GM21786 (cell line): ENCODE results near the gene KCNAB1.

ENCODE experiments used
- ATAC-seq: cut with Tn5 transposase; IDR thresholded peaks from one replicate; pipeline ENCODE4 v1.9.1; 2021; ENCODE audit not compliant: unreplicated experiment

Gene KCNAB1

DNA sequence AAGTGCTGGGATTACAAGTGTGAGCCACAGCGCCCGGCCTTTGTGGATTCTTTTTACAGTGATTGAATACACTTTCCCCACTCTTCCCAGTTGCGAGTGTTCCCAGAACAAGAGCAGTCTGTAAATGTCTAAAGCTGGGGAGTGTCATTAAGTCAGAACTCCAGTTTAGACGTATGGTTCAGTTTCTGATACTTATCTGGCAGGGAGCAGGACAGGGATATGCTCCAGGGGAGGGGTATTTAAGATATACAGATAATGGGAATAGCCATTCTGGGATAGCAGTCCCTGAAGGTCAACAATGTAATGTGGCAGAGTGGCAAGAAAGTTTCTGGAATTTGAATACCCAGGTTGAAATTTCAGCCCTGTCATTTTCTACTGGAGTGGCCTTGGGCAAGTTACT is 270.5 kb downstream of the KCNAB1 start:
- no peak for ATAC-seq

DNA sequence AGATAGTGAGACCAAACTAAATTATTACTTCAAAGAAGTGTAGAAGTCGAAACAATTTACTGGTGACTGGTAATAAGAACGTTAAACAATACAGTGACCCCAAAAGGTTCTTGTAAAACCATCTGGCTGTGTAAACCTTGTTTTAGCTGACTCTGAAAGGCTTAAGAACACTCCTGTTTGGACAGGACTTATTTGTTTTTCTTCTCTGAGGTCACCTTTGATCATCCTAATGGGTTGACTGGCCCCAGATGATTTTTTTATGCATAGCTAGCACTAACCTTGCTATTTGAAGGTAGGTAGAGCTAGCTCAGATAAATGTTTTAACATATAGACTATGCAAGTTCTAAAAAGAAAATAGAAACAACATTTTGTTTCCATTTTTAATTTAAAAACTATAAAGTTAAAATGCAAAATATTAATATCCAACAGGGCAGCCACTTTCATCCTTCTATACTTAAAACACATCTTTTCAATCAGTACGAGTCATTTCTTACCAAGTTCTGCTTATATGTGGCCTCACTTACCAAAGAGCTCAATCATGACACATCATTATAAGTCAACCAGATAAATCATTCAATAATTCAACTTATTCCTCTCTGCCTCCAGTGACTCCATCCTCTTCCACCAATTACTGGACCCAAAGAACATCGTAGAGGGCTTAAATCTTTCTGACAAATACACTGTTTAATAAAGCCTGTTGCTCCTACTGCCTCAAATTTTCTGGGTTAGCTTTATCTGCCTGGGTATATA is 275.8 kb downstream of the KCNAB1 start:
- no peak for ATAC-seq

DNA sequence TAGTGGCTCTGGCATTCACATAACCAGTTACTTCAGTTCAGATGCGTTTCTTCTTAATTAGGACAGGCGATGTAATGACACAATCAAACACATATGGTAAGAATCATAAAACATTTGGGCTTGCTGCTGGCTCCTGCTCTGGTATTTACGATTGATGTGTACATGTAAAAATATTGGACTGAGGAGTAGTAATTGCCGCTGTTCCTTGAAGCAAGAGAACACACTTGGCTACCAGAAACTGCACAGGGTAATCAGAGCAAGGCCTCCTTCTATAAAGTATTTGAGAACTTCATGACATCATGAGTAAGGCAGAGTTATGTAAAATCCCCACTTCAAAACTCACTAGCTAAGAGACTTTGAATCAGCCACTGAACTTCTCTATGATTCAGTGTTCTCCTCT is 276.5 kb downstream of the KCNAB1 start:
- ATAC-seq, result no peak

DNA sequence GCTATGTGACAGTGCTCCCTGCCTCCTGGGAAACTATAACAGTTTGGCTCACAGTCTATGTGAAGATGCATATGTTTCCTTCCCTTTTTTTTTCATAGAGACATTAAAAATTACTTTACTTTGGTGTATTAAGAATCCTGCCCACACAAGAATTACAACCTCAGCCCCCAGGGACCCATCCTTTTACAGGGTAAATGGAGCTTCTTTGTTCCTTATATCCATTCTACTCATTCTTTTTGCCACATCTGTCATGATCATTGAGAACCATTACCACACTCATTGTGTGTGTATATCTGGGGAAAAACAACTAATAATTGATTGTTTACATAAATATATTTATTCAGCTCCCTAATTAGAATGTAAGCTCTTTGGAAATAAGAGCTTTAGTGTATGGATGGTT is 277.2 kb downstream of the KCNAB1 start:
- no peak for ATAC-seq

DNA sequence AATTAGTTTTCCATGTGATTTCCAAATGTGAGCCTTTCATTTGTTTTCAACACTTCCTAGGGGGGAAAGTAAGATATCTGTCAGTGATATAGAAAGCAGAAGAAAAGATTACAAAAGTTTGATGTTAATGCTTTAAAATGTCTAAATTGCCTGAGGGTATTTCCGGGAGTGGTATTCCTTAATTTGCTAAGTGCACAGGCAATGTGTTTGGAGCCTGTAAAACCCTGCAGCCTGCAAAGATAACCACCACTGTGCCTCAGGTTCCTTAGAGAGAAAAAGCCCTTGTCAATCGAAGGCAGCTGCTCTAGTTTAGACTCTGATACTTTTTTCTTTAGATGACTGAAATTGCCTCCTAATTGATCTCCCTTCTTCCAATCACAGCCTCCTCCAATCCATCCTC is 279.7 kb downstream of the KCNAB1 start:
- ATAC-seq, result no peak

DNA sequence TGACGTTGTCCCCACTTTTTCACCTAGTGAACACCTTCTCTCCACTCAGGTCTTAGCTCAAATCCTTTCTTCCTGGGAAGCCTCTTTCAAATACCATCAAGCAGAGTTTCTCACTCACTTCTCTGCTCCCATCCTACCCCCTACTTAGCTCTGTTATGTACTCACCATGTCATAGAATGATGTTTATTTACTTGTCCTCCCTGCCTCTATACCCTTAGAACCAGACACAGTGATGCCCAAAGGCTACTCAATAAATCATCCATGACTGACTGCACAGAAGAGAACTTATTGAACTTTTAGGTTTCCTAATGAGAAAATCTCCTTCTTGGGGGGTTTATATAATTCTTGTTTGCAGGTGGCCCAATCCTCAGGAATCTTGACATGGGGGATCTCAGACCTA is 280.4 kb downstream of the KCNAB1 start:
- no peak for ATAC-seq

DNA sequence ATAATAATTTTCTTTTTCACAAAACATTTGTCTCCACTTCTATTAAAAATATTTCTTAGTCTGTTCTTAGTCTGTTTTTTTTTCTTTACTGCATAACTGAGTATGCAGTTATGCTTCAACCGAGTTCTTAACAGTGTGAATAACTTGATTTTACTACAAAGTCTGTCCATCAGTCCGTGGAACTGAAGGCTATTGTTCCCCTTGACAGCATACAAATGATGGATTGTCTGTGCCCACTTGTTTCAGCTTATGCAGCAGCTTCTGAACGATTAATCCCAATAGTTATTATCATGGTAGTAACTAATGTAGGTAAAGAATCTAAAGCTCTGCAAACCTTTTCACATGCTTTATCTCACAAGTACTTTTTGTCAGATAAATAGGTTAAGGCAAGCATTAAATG is 283.8 kb downstream of the KCNAB1 start:
- ATAC-seq, result no peak

DNA sequence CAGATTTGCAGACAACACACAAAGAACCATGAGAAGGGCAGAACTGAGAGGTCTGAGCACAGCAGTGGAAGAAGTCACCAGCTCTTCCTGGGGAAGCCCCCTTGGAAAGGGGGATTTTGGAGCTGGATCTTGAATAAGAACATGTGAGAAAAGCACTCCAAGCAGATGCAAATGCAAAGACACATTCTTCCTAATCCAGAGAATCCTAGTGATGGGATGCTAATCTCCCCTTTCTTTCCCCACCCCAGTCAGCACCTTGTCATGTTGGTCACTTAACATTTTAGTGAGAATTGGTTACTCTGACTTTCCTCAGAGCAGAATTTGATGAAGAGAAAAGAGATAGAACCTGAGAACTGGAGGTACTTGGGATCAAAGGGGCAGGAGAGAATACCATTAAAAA is 286.0 kb downstream of the KCNAB1 start:
- ATAC-seq, result no peak

DNA sequence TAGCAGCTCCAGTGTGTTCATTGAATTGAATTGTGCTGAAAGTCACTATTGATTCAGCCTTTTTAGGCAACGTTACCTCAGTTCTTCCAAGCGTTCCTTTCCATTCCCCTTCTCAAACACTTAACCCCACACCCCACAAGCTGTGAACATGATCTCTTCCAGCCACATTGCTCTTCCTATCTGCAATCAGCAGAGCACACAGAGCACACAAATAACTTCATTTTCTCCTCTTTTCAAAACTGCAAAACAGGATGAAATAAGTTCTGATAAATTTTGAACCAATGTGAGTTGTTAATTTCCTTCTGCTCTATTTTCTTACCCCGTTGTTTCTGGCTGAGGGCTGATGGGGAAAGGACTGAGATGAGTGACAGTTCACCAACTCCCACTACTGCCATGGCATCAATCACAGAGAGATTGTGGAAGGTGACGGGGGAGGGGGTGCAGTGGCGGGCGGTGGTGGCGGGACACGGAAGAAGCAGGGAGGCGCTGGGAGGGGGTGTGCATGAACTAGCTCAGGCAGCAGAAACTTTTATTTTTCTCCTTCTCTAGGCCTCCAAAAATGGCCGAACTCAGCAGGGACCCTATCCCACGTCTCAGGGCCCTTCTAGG is 287.3 kb downstream of the KCNAB1 start:
- no peak for ATAC-seq

DNA sequence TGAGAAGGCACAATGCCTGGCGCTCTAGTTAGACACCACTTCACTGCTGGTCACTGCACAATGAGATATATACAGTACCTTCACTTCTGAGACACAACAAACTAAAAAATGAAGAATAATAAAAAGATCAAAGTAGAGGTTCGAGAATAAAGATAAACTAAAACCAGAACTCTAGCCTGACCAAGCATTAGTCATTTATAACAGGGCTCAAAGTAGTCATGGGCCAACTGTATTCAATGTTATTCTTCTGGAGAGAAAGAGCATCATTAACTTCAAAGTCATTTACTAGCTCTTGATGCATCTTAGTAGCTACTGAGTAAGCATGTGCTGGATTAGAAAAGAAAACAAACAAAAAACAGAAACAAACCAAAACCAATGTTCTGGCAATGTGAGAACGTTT is 289.3 kb downstream of the KCNAB1 start:
- ATAC-seq, result no peak

DNA sequence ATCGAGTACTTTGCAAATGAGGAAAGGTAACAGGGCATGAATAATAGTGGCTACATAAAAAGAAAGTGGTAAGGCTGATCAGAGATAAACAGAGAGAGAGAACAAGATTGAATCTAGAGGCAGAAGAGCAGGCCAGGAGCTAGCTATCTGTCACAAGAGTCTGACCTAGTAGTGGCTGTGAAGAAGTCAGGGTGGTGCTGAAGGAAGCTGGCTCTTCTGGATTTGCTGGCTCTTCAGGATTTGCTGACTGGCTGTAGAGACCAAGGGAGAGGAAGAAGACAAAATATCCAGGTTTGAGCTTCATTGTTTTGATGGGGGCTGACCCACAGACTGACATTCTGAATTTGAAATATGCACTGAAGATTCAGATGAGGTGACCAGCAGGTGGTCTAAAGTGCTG is 292.2 kb downstream of the KCNAB1 start:
- ATAC-seq, result no peak

DNA sequence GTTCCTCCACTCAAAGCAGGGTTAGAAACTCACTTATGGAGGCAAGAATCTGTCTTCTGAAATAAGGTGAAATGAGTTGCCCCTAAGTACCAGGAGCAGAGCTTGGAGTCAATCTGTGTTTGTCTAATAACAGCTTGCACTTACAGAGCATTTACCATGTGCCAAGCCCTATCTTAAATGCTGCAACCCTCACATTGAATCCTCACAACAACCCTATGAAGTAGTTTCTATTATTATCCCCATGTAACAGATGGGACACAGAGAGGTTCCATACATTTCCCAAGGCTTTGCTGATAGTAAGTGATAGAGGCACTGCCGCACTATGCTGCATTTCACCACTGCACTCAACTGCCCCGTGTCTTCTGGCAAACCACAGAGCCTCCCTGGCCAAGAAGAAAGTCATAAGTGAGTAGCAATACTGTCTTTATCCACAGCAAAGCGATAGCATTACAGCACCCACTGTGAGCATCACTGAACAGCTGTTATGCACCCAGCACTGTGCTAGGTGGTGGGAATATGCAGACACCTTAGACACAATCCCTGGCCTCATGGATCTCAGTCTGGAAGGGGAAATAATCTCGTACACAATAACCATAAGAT is 293.0 kb downstream of the KCNAB1 start:
- ATAC-seq, result no peak

DNA sequence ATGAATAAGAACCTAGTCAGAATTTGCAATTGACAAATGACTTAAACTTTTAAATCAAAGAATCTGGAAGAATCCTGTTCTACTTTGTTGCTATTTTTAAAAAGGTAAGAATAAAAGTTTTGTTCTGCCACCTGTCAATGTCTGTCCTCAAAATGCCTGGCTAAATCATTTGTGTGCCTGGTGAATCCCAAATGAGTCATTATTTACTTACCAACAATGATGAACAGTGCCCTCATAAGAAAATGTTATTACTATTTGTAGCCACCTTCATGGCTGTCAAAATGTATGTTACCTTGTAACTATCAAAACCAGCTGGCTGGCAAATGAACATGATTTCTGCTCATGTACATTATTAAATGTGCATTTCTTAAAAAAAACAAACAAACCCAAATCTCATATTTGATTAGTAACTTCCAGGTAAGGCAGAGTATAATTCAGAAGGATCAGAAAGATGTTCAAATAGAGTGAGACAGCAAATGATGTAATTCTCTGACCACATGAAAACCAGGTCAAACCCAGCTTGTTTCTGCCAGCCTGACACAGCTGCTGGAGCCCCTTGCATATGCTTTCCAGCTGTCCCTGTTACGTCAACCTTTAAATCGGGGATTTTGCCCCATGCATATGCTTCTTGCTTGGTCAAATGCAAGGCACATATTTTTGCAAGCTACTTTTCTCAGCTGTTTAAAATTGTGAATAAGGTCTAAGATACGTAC is 296.6 kb downstream of the KCNAB1 start:
- no peak for ATAC-seq

DNA sequence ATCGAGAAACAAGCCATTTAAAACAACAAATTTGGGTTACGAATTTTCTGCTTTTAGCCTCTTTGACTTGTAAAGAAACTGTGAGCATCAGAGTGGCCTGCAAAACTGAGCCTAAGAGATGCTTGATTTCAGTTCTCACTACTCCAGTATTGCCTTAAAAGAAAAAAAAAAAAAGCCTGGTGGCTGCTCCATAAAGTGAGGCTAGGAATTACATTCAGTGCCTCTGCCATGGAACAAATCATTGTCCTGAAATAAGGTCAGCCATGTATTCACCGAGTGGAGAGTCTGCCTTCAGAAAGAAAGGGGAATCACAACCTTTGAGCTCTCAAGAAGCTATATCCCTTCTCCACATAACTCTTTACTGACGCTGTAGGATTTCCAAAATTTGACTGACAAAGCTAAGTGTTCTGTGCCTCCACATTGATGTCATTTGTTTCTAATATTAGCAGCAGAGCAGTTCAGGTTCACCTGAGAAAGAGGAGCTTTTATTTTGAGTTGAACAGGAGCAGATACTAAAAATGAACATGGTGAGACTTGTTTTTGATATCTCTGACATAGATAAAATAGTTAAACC is 297.3 kb downstream of the KCNAB1 start:
- no peak for ATAC-seq

DNA sequence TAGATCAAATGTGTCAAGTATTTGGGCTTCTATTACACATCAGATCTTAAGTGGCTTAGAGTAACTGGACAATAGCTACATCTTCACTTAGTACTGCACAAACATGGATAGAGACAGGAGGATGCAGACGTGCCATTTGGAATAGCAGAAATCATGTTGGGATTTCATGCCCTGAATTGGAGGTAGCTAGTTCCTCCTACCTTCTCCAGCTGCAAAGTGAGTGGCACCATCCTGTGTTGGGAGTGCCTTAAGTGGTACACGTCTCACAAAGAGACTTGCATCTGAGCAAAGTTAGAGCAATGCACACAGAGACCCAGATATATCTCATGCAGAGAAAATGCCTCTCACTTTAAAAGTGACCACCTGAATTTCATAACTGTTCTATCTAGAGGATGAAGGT is 298.1 kb downstream of the KCNAB1 start:
- no peak for ATAC-seq

DNA sequence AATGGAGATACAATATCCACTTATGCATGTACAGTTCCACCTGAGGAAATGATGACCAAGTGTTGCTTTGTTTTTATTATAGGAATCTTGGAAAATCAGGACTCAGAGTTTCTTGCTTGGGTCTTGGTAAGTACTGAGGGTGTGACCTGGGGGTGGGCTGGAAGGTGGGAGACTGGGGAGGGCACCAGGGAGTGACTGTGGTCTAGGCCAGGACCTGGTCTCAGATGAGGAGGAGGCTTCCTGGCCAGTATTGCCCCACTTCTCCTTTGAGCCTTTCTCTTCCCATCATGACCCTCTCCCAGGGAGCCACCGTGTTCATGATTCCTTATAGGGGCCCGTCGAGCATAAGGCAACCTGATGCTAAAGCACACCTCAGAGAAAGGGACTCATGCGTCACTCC is 301.2 kb downstream of the KCNAB1 start:
- no peak for ATAC-seq

DNA sequence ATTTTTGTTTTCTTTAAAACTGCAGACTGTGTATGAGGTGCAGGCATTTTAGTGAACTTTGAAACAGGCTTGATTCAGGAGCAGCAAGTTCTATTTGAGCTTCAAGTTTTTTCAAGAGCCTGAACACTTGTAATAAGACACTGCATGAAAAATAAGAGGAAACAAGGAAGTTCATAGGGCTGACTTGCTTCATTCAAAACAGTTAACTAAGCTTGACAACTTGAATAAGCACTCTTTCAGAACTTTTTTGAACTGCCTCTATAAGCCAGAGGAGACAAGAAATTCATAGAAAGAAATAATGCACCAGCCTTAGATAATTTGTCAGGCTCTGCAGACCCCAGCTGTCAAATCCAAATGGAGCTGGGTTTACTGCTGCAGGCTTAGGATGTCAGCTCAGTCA is 304.4 kb downstream of the KCNAB1 start:
- no peak for ATAC-seq

DNA sequence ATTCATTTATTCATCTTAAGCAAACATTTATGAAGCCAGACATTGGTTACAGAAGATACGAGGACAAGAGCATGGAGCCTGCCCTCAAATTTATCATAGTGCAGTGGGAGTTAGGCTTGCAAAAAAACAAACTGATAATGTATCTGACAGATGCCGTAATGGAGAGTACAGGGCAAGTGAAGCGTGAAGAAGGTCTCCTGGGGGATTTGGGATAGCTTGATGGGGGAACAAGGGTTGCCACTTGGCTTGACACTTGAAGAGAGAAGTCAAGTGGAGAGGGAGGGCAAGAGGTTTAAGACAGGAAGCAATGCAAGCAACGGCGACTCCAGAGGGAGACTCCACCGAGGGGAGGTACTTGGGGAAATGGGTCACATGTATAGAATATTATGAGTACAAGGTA is 305.3 kb downstream of the KCNAB1 start:
- ATAC-seq, result no peak

DNA sequence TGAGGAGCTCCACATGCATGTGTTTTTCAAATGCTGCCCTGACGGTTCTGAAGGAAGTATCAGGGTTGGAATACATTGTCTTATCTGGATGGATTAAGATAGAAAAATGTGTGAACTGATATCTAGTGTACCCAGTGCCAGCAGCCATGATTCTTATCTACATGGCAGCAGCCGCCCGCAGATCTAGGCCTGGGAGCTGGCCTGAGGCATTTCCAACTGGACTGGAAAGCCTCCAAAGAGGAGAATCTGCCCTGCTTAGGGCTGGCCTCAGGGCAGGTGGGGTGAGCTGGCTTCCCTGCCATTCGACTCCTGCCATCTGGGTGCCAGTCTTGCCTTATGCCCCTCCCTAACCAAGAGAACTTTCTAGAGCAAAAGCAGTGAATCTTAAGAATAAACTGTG is 308.7 kb downstream of the KCNAB1 start:
- ATAC-seq, result no peak

DNA sequence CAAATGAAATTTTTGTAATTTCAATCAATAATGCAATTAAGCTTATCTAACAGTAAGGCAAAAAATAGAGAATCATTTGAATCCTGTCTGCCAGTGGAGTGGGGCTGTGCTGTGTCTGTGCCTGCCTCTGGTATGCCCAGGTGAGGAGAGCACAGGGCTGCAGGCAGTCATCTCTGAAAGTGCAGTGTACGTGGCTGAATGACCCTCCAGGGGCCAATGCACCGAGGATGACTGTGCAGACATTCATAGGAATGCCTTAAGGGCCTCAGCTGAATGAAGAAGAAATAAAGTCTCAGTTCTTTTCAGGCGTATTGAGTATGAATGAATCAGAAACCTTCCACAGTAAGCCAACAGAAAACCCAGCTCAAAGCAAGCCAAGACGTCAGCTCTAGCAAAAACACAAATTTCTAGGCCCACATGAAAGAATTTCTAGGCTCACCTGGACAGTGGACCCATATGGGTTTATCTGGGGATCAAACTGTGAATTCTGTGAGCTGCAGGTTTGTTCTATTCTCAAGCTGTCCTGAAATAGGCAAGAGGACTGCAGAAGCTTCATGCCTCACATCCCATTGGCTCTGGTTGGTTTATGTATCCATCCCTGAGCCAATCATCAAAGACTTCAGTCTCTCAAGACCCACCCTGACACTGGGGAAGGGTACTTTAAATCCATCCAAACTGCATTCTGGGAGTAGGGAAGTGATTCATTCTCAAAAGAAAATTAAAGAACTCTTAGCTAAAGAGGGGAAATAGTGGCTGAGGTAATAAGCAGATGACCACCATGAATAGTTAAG is 311.2 kb downstream of the KCNAB1 start:
- ATAC-seq, result no peak

DNA sequence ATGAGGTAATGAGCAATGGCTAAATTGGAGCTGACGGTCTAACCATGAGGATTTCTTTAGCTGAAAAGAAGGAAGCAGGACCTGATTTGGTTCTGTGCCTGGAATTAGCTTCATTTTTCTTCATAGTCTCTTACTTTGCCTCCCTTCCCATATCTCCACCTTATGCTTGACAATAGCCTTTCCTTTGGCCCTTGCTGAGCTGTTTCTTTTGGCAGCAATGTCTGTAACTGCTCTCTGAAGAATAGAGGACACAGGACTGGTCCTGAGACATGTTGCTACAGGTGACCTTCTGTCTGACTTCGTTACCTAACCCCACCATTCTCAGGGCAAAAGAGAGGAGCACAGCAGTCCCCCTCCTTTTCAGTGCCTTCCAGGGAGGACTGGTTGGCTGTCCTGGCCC is 312.2 kb downstream of the KCNAB1 start:
- no peak for ATAC-seq
